ENCODE results near the gene SRSF5.

- TF ChIP-seq POLR2A (IDR thresholded peaks at IDR 0.05): no peak
- no peak for TF ChIP-seq CTCF (IDR thresholded peaks at IDR 0.05)
Measured at GRCh38 chr14:69814397-69814796, 47.5 kb downstream of the SRSF5 start.
